Fibroblast of pulmonary artery (primary cell): Measurements from ENCODE around the gene CHAC2.

Source experiments
- DNase-seq: peaks from one replicate; pipeline ENCODE4 v3.0.0-alpha.2; 2010; ENCODE audit warnings: low read depth
- H3K4me3 ChIP-seq: replicated peaks from 2 replicates; pipeline ENCODE4 v1.5.1; 2011; ENCODE audit warnings: low read depth, mild to moderate bottlenecking, control low read depth, low read length, moderate library complexity
- CTCF ChIP-seq: IDR thresholded peaks from 2 replicates; pipeline ENCODE4 v1.5.1; 2011; ENCODE audit warnings: mild to moderate bottlenecking, control low read depth, low read length, inconsistent platforms; ENCODE audit errors: missing control alignments

CHAC2 gene

GRCh38 chr2:53802617-53803151, 35.1 kb downstream of the CHAC2 start:
- TF ChIP-seq CTCF = no peak
- no peak overlapping the region for H3K4me3 ChIP-seq
- peak; percentile 58 for DNase-seq

- no peak for TF ChIP-seq CTCF
- no peak for DNase-seq
- H3K4me3 ChIP-seq = no peak overlapping the region
Observed at GRCh38 chr2:53811601-53812000, 44.0 kb downstream of the CHAC2 start.

GRCh38 chr2:53813151-53813550, 45.5 kb downstream of the CHAC2 start:
- no peak for DNase-seq
- H3K4me3 ChIP-seq = no peak overlapping the region
- TF ChIP-seq CTCF = no peak

GRCh38 chr2:53818854-53819435, 51.3 kb downstream of the CHAC2 start:
- TF ChIP-seq CTCF = no peak
- H3K4me3 ChIP-seq = no peak overlapping the region
- no peak for DNase-seq

- no peak for DNase-seq
- no peak for TF ChIP-seq CTCF
- H3K4me3 ChIP-seq = no peak overlapping the region
Observed at GRCh38 chr2:53819634-53820033, 52.0 kb downstream of the CHAC2 start.

GRCh38 chr2:53820048-53820447, 52.4 kb downstream of the CHAC2 start:
- DNase-seq = no peak
- TF ChIP-seq CTCF = no peak
- H3K4me3 ChIP-seq = no peak overlapping the region

- no peak overlapping the region for H3K4me3 ChIP-seq
- no peak for TF ChIP-seq CTCF
- no peak for DNase-seq
Observed at GRCh38 chr2:53820711-53821110, 53.1 kb downstream of the CHAC2 start.
